Measurements from ENCODE around the gene CLDN9. TPM values are rescaled to one million over a fixed set of nuclear protein-coding genes. Genes with fewer than 3 reads are reported as not detected.

CLDN9 gene
- total and polyA plus RNA-seq, 8 donors, result 1.7 to 12.1 (median 3.0) TPM

DNA sequence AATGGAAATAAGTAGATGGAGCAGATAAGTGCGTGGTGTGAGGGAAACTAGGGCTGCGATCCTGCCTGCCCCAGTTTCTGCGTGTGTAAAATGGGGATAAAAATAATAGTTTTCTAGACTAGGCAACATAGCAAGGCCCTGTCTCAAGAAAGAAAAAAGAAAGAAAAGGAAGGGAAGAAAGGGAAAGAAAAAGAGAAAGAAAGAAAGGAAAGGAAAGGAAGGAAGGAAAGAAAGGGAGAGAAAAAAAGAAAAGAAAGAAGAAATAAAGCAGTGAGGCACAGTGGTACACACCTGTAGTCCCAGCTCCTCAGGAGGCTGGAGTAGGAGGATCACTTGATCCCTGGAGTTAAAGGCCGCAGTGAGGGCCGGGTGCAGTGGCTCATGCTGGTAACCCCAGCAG, 30.3 kb upstream of the CLDN9 start:
- H3K9me3 ChIP-seq, result no peaks in the 10 kb centered on the region
- no peaks in the 10 kb centered on the region for H3K36me3 ChIP-seq
- H3K27ac ChIP-seq, result no peak overlapping the region
- H3K27me3 ChIP-seq, result no peaks in the 10 kb centered on the region
- TF ChIP-seq, protein P1, sequence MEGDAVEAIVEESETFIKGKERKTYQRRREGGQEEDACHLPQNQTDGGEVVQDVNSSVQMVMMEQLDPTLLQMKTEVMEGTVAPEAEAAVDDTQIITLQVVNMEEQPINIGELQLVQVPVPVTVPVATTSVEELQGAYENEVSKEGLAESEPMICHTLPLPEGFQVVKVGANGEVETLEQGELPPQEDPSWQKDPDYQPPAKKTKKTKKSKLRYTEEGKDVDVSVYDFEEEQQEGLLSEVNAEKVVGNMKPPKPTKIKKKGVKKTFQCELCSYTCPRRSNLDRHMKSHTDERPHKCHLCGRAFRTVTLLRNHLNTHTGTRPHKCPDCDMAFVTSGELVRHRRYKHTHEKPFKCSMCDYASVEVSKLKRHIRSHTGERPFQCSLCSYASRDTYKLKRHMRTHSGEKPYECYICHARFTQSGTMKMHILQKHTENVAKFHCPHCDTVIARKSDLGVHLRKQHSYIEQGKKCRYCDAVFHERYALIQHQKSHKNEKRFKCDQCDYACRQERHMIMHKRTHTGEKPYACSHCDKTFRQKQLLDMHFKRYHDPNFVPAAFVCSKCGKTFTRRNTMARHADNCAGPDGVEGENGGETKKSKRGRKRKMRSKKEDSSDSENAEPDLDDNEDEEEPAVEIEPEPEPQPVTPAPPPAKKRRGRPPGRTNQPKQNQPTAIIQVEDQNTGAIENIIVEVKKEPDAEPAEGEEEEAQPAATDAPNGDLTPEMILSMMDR (IDR thresholded peaks at IDR 0.05), result no peak
- intact Hi-C loops (cut with DNase I), result loop anchor here in 1 of 3 donors (5.0 kb wide), 1 partner anchor 60 kb away; no protein-coding TSS in a partner anchor
- WGBS, 2 donors, result 85 to 86% methylated on average over 5 of the region's 5 CpGs
- ATAC-seq (no peak), DNase-seq (no peak), FAIRE-seq (no peak)
- peaks cover 22 to 54% (median 22%) of the 10 kb centered on the region in 3 donors for H3K4me1 ChIP-seq
- no peak overlapping the region for H3K4me3 ChIP-seq

DNA sequence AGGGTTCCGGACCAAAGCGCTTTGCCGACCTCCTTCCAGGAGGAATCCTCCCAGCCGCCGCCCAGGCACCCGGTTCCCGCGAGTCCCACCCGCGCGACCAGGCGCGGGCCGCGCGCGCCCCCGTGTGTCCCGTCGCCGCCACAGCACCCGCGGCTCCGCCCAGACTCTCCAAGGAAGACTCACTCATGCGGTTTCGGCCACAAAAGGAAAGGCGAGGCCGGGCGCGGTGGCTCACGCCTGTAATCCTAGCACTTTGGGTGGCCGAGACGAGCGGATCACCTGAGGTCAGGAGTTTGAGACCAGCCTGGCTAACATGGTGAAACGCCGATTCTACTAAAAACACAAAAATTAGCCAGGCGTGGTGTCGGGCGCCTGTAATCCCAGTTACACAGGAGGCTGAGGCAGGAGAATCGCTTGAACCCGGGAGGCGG, 29.0 kb upstream of the CLDN9 start:
- intact Hi-C loops (cut with DNase I), result loop anchor here in 1 of 3 donors (5.0 kb wide), 1 partner anchor 61 kb away; no protein-coding TSS in a partner anchor
- peak overlapping the region in 1 of 4 donors; percentile 13 for H3K4me3 ChIP-seq
- no peaks in the 10 kb centered on the region for H3K36me3 ChIP-seq
- 8 to 9% methylated on average over 42 of the region's 42 CpGs for WGBS, 2 donors
- H3K9me3 ChIP-seq, result no peaks in the 10 kb centered on the region
- no peak overlapping the region for H3K27ac ChIP-seq
- H3K4me1 ChIP-seq, result peaks cover 13 to 45% (median 17%) of the 10 kb centered on the region in 3 donors
- DNase-seq (peak in 5 of 6 donors; percentile 66 to 94 (median 84)), FAIRE-seq (no peak), ATAC-seq (peak; percentile 26 to 64 (median 54))
- TF ChIP-seq, protein P1 (IDR thresholded peaks at IDR 0.05), result peak; percentile 95 to 97 (median 96)
- H3K27me3 ChIP-seq, result no peaks in the 10 kb centered on the region

DNA sequence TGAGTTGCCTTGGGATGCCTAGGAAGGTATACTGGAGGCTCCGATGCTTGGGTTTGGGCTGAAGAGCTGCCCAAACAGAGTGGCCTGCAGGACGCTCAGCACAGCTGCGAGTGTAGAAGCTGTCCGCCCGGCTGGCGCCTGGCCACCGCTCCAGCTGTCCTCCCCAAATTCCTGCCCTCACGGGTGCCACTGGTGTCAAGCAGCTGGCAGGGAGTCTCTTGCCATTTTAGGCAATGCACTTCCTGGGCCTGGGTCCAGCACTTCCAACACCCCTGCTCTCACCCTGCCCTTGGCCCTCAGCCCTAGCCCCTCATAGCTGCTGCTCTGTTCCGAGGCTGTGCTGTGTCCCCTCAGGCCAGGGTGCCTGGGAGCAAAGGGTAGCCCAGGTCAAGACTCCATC, 27.3 kb upstream of the CLDN9 start:
- WGBS, 2 donors, result 5 to 19% methylated on average over 9 of the region's 9 CpGs
- FAIRE-seq, result no peak

DNA sequence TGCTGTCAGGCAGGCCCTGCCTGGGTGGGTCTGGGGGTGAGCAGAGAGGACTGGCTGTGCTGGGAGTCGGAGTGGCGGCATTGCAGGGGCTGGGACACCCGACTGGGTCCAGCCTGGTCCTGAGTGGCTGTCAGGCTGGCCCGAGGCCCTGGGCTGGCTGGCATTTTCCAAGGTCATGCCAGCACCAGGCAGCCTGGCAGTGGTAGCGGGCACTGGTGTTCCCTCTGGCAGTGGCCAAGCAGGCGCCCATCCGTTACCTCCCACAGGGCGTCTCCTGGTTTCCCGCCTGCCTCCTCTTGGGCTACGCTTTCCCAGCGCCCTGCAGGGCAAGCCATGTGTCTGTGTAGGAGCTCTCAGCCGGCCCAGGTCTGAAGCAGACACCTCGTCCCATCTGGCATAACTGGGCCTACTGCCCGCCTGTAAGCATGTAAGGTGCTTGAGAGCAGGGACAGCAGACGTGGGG, 26.8 kb upstream of the CLDN9 start:
- FAIRE-seq, result no peak
- Histone ChIP-seq H3K27ac (peak overlapping the region; percentile 70 to 84 (median 71)), H3K27me3 (no peaks in the 10 kb centered on the region), H3K9me3 (no peaks in the 10 kb centered on the region), H3K36me3 (no peaks in the 10 kb centered on the region), H3K4me1 (peaks cover 13 to 37% (median 17%) of the 10 kb centered on the region in 3 donors), H3K4me3 (no peak overlapping the region)
- peak; percentile 77 to 88 (median 86) for ATAC-seq
- peak; percentile 77 to 96 (median 89) for DNase-seq
- TF ChIP-seq, protein P1 (IDR thresholded peaks at IDR 0.05), result no peak
- WGBS, 2 donors, result 18 to 20% methylated on average over 15 of the region's 15 CpGs
- intact Hi-C loops (cut with DNase I), result no loop called here

More for the DNA sequence above, 27.3 kb upstream of the CLDN9 start:
- TF ChIP-seq, protein P1 (IDR thresholded peaks at IDR 0.05), result no peak
- H3K27me3 ChIP-seq, result no peaks in the 10 kb centered on the region
- intact Hi-C loops (cut with DNase I), result no loop called here
- no peak overlapping the region for H3K4me3 ChIP-seq
- ATAC-seq (peak; percentile 40 to 56 (median 46)), DNase-seq (peak in 5 of 6 donors; percentile 79 to 93 (median 83))
- H3K4me1 ChIP-seq, result peaks cover 13 to 39% (median 17%) of the 10 kb centered on the region in 3 donors
- H3K9me3 ChIP-seq, result no peaks in the 10 kb centered on the region
- peak overlapping the region; percentile 70 to 84 (median 71) for H3K27ac ChIP-seq
- no peaks in the 10 kb centered on the region for H3K36me3 ChIP-seq

DNA sequence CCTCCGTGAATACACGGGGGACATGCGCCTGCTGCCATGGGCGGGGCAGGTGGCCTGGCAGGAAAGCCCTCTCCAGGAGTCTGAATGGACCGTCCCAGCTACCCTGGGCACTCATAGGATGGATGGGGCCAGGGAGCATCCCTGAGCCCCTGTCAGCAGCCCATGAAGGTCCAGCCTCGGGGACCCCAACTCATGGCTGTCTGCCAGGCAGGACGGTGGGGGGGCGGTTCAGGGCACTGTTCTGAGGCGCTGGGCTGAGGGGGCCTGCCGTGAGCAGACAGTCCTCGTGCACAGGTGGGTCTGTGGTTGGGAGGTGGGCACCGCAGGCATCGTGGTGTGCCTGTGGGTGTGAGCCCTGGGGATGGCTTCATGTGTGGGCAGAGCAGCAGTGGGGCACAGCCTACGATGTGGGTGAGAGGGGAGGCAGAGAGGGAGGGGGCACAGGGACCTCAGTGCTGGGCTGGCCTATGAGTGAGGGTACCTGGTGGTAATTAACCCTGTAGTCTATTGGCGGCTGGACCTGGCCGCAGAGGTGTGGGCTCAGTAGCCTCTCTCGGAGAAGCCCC, 26.0 kb upstream of the CLDN9 start:
- peaks cover 13 to 30% (median 17%) of the 10 kb centered on the region in 3 donors for H3K4me1 ChIP-seq
- ATAC-seq, result no peak
- intact Hi-C loops (cut with DNase I), result no loop called here
- TF ChIP-seq, protein P1 (IDR thresholded peaks at IDR 0.05), result no peak
- DNase-seq, result no peak
- H3K9me3 ChIP-seq, result no peaks in the 10 kb centered on the region
- no peak overlapping the region for H3K4me3 ChIP-seq
- WGBS, 2 donors, result 83 to 86% methylated on average over 17 of the region's 17 CpGs
- no peaks in the 10 kb centered on the region for H3K36me3 ChIP-seq
- H3K27me3 ChIP-seq, result no peaks in the 10 kb centered on the region
- no peak for FAIRE-seq
- H3K27ac ChIP-seq, result no peak overlapping the region

Data from pancreas (tissue), 10 donors.